Smooth muscle cell (in vitro differentiated cells): ENCODE data around the gene MOB3B. TPM values are rescaled to one million over a fixed set of nuclear protein-coding genes. Genes with fewer than 3 reads are reported as not detected.
"Not testable (repeated sequence)": the region's sequence is repeated elsewhere in the genome, so short reads cannot be mapped to it uniquely, and the experiment has no call there.

Source experiments
- DNase-seq: peaks from one replicate; lab custom pipeline; 2025; ENCODE audit not compliant: unreplicated experiment; lab: John Stamatoyannopoulos, UW
- H2AFZ ChIP-seq: fragments of 200-600 bp; sonication (generic); 2 replicates; pipeline ENCODE4 v1.6.0; 2016; ENCODE audit warnings: antibody characterized with exemption, low read depth, mild to moderate bottlenecking
- H3F3A ChIP-seq: fragments of 200-600 bp; sonication (generic); 2 replicates; pipeline ENCODE4 v1.6.0; 2017; ENCODE audit warnings: antibody characterized with exemption, low read depth
- H3K27ac ChIP-seq: fragments of 200-600 bp; sonication (generic); 2 replicates; pipeline ENCODE4 v1.5.1; 2016; ENCODE audit warnings: low read depth, mild to moderate bottlenecking
- H3K27me3 ChIP-seq: fragments of 200-600 bp; sonication (generic); 2 replicates; pipeline ENCODE4 v1.6.1; 2016; ENCODE audit warnings: low read depth, mild to moderate bottlenecking
- H3K36me3 ChIP-seq: fragments of 200-600 bp; sonication (generic); 2 replicates; pipeline ENCODE4 v1.5.1; 2016; ENCODE audit warnings: low read depth
- H3K4me1 ChIP-seq: fragments of 200-600 bp; sonication (generic); 2 replicates; pipeline ENCODE4 v1.5.1; 2016; ENCODE audit warnings: low read depth
- H3K4me2 ChIP-seq: fragments of 200-600 bp; sonication (generic); 2 replicates; pipeline ENCODE4 v1.6.0; 2016; ENCODE audit warnings: mild to moderate bottlenecking
- H3K4me3 ChIP-seq: fragments of 200-600 bp; sonication (generic); 2 replicates; pipeline ENCODE4 v1.5.1; 2016; ENCODE audit warnings: mild to moderate bottlenecking
- H3K79me2 ChIP-seq: fragments of 200-600 bp; sonication (generic); 2 replicates; pipeline ENCODE4 v1.6.0; 2016; ENCODE audit warnings: low read depth, mild to moderate bottlenecking
- H3K9ac ChIP-seq: fragments of 200-600 bp; sonication (generic); 2 replicates; pipeline ENCODE4 v1.6.0; 2016; ENCODE audit warnings: low read depth
- H3K9me3 ChIP-seq: fragments of 200-600 bp; sonication (generic); replicated peaks from 2 replicates; pipeline ENCODE4 v1.5.1; 2016; ENCODE audit warnings: low read depth
- H4K20me1 ChIP-seq: fragments of 200-600 bp; sonication (generic); 2 replicates; pipeline ENCODE4 v1.6.0; 2016; ENCODE audit warnings: low read depth
- WGBS: methylation state at CpG from one replicate; pipeline ENCODE4 v1.1.7; 2016; ENCODE audit warnings: low lambda C conversion rate; 5-methylcytosine and 5-hydroxymethylcytosine counted together
- polyA plus RNA-seq: library from polyadenylated mRNA; unstranded; fragments of >200 nt; fragmentation: Nextera tagmentation; extraction: Ambion mirVana; gene quantifications from 2 replicates; pipeline ENCODE4 v1.2.1, GENCODE V29; 2016
- total RNA-seq: library from RNA; depleted of rRNA; stranded (reverse); fragments of >200 nt; gene quantifications from 2 replicates; pipeline ENCODE4 v1.2.3, GENCODE V29; 2014
- TF ChIP-seq, protein P1 (sequence below): fragments of 200-600 bp; sonication (generic); IDR thresholded peaks from 2 replicates; pipeline ENCODE4 v1.5.1; 2017; ENCODE audit warnings: borderline replicate concordance, mild to moderate bottlenecking, antibody characterized with exemption; ENCODE audit not compliant: insufficient read depth, poor library complexity, severe bottlenecking

MOB3B gene
- total and polyA plus RNA-seq, 2 experiments from 2014 or later = 1.7 to 5.8 TPM

DNA sequence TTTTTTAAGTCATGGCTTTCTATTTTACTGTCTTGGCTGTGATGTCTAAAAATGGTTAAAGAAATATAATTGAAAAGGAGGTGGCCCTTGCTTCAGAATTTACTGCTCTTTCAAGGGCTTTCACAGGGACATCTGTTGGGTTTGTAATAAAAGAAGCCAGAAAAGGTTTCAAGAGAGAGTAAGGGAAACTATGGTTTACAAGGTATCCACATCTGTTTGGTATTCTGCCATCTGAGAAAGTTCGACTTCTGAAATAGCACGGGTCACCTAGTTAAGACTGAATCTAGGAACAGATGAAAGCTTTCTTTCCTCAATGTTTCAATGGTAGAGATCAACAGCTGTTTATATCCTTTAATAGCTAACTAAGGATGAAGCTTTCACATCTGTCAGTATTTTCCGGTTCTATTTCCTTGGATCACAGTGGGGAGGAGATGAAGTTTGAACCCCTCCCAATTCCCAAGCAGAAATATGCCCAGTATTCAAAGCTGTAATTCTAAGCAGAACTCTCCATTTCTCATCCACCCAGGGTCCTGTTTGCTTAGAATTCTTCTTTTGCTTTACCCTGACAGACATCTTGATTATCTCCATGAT lies 78.3 kb downstream of the MOB3B start:
- no peak overlapping the region for H3K4me2 ChIP-seq
- TF ChIP-seq, protein P1, sequence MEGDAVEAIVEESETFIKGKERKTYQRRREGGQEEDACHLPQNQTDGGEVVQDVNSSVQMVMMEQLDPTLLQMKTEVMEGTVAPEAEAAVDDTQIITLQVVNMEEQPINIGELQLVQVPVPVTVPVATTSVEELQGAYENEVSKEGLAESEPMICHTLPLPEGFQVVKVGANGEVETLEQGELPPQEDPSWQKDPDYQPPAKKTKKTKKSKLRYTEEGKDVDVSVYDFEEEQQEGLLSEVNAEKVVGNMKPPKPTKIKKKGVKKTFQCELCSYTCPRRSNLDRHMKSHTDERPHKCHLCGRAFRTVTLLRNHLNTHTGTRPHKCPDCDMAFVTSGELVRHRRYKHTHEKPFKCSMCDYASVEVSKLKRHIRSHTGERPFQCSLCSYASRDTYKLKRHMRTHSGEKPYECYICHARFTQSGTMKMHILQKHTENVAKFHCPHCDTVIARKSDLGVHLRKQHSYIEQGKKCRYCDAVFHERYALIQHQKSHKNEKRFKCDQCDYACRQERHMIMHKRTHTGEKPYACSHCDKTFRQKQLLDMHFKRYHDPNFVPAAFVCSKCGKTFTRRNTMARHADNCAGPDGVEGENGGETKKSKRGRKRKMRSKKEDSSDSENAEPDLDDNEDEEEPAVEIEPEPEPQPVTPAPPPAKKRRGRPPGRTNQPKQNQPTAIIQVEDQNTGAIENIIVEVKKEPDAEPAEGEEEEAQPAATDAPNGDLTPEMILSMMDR = no peak
- no peaks in the 10 kb centered on the region for H3K79me2 ChIP-seq
- no peak for DNase-seq
- H3K27me3 ChIP-seq = no peaks in the 10 kb centered on the region
- H2AFZ ChIP-seq = no peak overlapping the region
- H3K9ac ChIP-seq = no peak overlapping the region
- H3K4me1 ChIP-seq = peaks cover 15% of the 10 kb centered on the region
- no peaks in the 10 kb centered on the region for H3F3A ChIP-seq
- no peaks in the 10 kb centered on the region for H4K20me1 ChIP-seq
- H3K27ac ChIP-seq = no peak overlapping the region
- no peaks in the 10 kb centered on the region for H3K9me3 ChIP-seq
- 89% methylated on average over 3 of the region's 3 CpGs for WGBS
- H3K4me3 ChIP-seq = no peak overlapping the region
- no peaks in the 10 kb centered on the region for H3K36me3 ChIP-seq

DNA sequence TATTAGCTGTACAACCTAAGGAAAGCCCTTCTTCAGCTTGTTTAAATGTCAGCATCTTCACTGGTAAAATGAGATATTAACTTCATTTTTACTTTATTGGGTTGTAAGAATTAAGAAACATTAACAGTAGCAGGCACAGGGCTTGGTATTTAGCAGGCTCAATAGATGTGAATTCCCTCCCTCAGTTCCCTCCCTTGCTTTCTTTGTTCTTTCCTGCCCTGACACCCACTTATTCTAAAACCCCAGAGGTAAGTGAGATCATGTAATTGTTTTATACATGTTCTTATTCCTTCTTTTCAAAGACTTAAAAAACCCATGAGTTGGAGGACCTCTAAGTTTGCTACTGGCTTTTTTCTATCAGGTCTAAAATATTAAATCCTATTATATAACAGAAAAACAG lies 78.9 kb downstream of the MOB3B start:
- no peaks in the 10 kb centered on the region for H3F3A ChIP-seq

DNA sequence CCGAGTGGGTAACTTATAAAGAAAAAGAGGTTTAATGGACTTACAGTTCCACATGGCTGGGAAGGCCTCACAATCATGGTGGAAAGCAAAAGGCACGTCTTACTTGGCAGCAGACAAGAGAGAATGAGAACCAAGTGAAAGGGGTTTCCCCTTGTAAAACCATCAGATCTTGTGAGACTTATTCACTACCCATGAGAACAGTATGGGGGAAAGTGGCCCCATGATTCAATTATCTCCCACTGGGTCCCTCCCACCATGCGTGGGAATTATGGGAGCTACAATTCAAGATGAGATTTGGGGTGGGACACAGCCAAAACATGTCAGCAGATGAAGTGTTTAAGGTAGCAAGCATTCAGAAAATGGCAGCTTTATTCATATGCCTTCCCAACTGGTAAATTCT lies 81.3 kb downstream of the MOB3B start:
- H3K27ac ChIP-seq, H3K9ac ChIP-seq, H2AFZ ChIP-seq, H3K9me3 ChIP-seq, H4K20me1 ChIP-seq, H3K79me2 ChIP-seq, H3K27me3 ChIP-seq, H3K4me2 ChIP-seq, H3F3A ChIP-seq, H3K36me3 ChIP-seq, DNase-seq, H3K4me3 ChIP-seq: not testable (repeated sequence)
- H3K4me1 ChIP-seq = peaks cover 15% of the 10 kb centered on the region
- WGBS = 96% methylated on average over 3 of the region's 3 CpGs

More for the DNA sequence above, 78.9 kb downstream of the MOB3B start:
- no peak overlapping the region for H3K4me3 ChIP-seq
- peaks cover 15% of the 10 kb centered on the region for H3K4me1 ChIP-seq
- DNase-seq = no peak
- H3K9me3 ChIP-seq = no peaks in the 10 kb centered on the region
- no peak overlapping the region for H3K9ac ChIP-seq
- no peak overlapping the region for H2AFZ ChIP-seq
- no peaks in the 10 kb centered on the region for H4K20me1 ChIP-seq
- no peak overlapping the region for H3K4me2 ChIP-seq
- H3K79me2 ChIP-seq = no peaks in the 10 kb centered on the region
- H3K27ac ChIP-seq = no peak overlapping the region
- TF ChIP-seq, protein P1 = no peak
- H3K36me3 ChIP-seq = no peaks in the 10 kb centered on the region
- no peaks in the 10 kb centered on the region for H3K27me3 ChIP-seq

DNA sequence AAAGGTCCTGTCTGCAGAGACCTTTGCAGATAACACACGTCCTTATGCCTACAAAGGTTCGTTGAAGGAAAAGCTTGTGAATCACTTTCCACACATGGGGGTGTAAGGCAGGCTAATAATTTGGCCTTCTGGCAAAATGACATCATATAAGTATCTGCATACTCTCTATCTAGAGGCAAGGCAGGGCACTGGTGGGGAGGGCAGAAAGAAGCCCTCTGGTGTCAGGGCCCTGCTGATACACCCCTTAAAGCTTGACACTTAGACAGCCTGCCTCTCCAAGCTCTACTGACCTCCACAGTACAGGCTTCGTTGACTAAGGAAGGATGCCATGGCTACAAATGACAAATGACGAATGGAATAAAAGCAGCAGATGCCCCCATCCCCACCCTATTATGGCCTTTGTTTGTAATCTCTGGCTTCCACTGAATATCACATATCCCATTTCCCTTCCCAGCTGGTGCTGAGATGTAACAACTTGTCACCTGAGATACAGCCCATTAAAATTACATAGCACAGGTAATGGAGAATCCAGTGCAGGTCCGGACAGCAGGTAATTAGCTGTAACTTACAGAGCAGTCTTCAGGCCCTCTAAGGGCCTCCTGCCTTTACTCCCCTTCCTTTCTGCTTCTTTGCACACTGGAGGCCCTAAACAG lies 82.5 kb downstream of the MOB3B start:
- no peaks in the 10 kb centered on the region for H4K20me1 ChIP-seq
- TF ChIP-seq, protein P1 = no peak
- no peaks in the 10 kb centered on the region for H3K27me3 ChIP-seq
- H3F3A ChIP-seq = no peaks in the 10 kb centered on the region
- no peak overlapping the region for H2AFZ ChIP-seq
- no peak overlapping the region for H3K9ac ChIP-seq
- H3K4me2 ChIP-seq = no peak overlapping the region
- WGBS = 71% methylated on average over 5 of the region's 5 CpGs
- no peak overlapping the region for H3K27ac ChIP-seq
- H3K9me3 ChIP-seq = no peaks in the 10 kb centered on the region
- H3K36me3 ChIP-seq = no peaks in the 10 kb centered on the region
- no peak for DNase-seq
- H3K79me2 ChIP-seq = no peaks in the 10 kb centered on the region
- H3K4me1 ChIP-seq = peaks cover 15% of the 10 kb centered on the region
- H3K4me3 ChIP-seq = no peak overlapping the region
